Measurements from ENCODE around the gene TSPAN14.

Gene TSPAN14

DNA sequence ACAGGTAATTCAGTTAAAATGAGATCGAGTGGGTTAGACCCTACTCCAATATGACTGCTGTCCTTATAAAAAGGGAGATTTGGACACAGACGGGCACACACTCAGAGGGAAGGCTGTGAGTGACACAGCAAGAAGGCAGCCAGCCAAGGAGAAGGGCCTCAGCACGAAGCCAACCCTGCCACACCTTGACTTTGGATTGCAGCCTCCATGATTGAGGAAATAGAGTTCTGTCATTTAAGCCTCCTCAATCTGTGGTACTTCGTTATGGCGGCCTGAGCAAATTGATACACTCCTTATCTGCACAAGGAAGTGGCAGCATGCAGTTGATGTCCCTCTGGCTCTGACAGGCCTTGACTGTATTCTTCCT, 127.3 kb downstream of the TSPAN14 start:
- no peaks in the 10 kb centered on the region; the same call in 1 of the 2 replicates for H3K27me3 ChIP-seq (ENCODE audit: insufficient read depth, low read length)
- no peak overlapping the region for H2AFZ ChIP-seq (ENCODE audit: low read length)
- no peaks in the 10 kb centered on the region for H3K79me2 ChIP-seq (ENCODE audit: insufficient read depth, low read length)
- H3K4me1 ChIP-seq (ENCODE audit: insufficient read depth, low read length, severe bottlenecking): no peaks in the 10 kb centered on the region
- H3K4me3 ChIP-seq (ENCODE audit: low read depth, low read length, poor library complexity, severe bottlenecking): no peak overlapping the region
- no peaks in the 10 kb centered on the region for H3K9me2 ChIP-seq (ENCODE audit: low read depth, low read length)
- H3K36me3 ChIP-seq (ENCODE audit: insufficient read depth, low read length): no peaks in the 10 kb centered on the region; the same call in 1 of the 2 replicates
- no peak overlapping the region for H3K27ac ChIP-seq (ENCODE audit: low read depth, low read length, poor library complexity, severe bottlenecking)
- no peak overlapping the region for H3K4me2 ChIP-seq (ENCODE audit: low read length)
- TF ChIP-seq EZH2 (IDR thresholded peaks at IDR 0.05; ENCODE audit: borderline replicate concordance, low read length): no peak
- TF ChIP-seq, protein P1, sequence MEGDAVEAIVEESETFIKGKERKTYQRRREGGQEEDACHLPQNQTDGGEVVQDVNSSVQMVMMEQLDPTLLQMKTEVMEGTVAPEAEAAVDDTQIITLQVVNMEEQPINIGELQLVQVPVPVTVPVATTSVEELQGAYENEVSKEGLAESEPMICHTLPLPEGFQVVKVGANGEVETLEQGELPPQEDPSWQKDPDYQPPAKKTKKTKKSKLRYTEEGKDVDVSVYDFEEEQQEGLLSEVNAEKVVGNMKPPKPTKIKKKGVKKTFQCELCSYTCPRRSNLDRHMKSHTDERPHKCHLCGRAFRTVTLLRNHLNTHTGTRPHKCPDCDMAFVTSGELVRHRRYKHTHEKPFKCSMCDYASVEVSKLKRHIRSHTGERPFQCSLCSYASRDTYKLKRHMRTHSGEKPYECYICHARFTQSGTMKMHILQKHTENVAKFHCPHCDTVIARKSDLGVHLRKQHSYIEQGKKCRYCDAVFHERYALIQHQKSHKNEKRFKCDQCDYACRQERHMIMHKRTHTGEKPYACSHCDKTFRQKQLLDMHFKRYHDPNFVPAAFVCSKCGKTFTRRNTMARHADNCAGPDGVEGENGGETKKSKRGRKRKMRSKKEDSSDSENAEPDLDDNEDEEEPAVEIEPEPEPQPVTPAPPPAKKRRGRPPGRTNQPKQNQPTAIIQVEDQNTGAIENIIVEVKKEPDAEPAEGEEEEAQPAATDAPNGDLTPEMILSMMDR (IDR thresholded peaks at IDR 0.05; ENCODE audit: low read length): no peak
- H4K20me1 ChIP-seq (ENCODE audit: insufficient read depth, low read length): no peaks in the 10 kb centered on the region
- H3K9ac ChIP-seq (ENCODE audit: low read length): no peak overlapping the region
- H3K9me3 ChIP-seq (ENCODE audit: low read length): no peaks in the 10 kb centered on the region
- no peaks in the 10 kb centered on the region for H3F3A ChIP-seq (ENCODE audit: insufficient read depth, low read length)

DNA sequence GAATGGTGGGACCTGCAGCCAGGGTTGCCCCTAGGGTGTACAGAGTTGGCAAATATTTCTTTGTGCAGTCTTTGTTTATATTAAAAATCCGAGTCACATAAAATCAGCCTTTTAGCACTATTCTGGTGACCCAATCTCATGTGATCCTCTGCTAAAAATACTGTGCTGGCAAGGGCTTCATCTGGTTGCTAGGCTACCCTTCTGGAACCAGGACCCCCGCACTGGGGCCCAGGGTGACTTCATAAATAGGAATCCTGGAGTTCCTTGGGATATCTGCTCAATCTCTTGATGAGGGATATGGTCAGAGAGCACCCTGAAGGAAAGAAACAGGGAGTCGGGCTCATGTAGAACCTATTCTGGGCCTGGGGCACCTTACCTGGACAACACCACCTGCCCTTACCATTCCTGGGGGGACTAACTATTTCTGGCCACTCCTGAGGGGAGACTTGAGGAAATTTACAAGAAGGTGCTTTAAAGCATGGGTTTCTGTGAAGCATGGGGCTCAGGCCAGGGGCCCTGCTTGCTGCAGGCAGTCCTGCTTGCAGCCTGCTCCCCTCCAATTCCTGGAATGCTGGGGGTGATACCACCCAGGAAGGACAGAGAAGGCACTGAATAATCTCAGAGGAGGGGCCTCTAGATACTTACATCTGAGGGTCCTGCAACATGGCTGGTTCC, 128.3 kb downstream of the TSPAN14 start:
- TF ChIP-seq, protein P1 (IDR thresholded peaks at IDR 0.05; ENCODE audit: low read length): no peak
- no peak for TF ChIP-seq EZH2 (IDR thresholded peaks at IDR 0.05; ENCODE audit: borderline replicate concordance, low read length)
- no peak overlapping the region for H2AFZ ChIP-seq (ENCODE audit: low read length)
- no peaks in the 10 kb centered on the region; the same call in 1 of the 2 replicates for H3K27me3 ChIP-seq (ENCODE audit: insufficient read depth, low read length)
- H3K4me3 ChIP-seq (ENCODE audit: low read depth, low read length, poor library complexity, severe bottlenecking): no peak overlapping the region
- H3F3A ChIP-seq (ENCODE audit: insufficient read depth, low read length): no peaks in the 10 kb centered on the region
- H4K20me1 ChIP-seq (ENCODE audit: insufficient read depth, low read length): no peaks in the 10 kb centered on the region
- H3K36me3 ChIP-seq (ENCODE audit: insufficient read depth, low read length): no peaks in the 10 kb centered on the region
- no peaks in the 10 kb centered on the region for H3K4me1 ChIP-seq (ENCODE audit: insufficient read depth, low read length, severe bottlenecking)
- H3K79me2 ChIP-seq (ENCODE audit: insufficient read depth, low read length): no peaks in the 10 kb centered on the region
- no peaks in the 10 kb centered on the region for H3K9me3 ChIP-seq (ENCODE audit: low read length)
- no peaks in the 10 kb centered on the region for H3K9me2 ChIP-seq (ENCODE audit: low read depth, low read length)
- H3K27ac ChIP-seq (ENCODE audit: low read depth, low read length, poor library complexity, severe bottlenecking): no peak overlapping the region
- no peak overlapping the region for H3K4me2 ChIP-seq (ENCODE audit: low read length)
- no peak overlapping the region for H3K9ac ChIP-seq (ENCODE audit: low read length)

Measured in OCI-LY1 (cell line).